ENCODE results near the gene TPT1. TPM values are rescaled to one million over a fixed set of nuclear protein-coding genes. Genes with fewer than 3 reads are reported as not detected.
A peak's percentile ranks its signal among the peaks of the same experiment; 100 is the strongest.
"Not testable (repeated sequence)": the region's sequence is repeated elsewhere in the genome, so short reads cannot be mapped to it uniquely, and the experiment has no call there.

Gene TPT1
- total and polyA plus RNA-seq, 4 donors, result 3,196 to 18,191 (median 5,218) TPM

DNA sequence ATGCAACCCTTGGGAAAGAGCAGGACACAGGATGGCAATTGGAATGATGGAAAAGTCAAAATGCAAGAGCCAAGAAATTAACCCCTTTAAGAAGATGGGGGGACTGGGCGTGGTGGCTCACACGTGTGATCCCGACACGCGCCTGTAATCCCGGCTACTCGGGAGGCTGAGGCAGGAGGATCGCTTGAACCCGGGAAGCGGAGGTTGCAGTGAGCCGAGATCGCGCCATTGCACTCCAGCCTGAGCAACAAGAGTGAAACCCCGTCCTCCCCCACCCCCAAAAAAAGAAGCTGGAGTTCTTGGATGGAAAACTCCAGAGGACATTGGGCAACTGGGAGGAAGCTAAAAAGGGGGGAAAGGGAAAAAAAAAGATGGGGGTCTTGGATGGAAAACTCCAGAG, 1.7 kb upstream of the TPT1 start:
- peak; percentile 46 to 58 for DNase-seq
- intact Hi-C loops (cut with DNase I); H3K4me1 ChIP-seq (ENCODE audit: control insufficient read depth in 1 of 2, insufficient read depth in 2 of 2, low read length in 2 of 2); H3K27me3 ChIP-seq (ENCODE audit: control insufficient read depth in 1 of 2, insufficient read depth in 2 of 2, low read length in 1 of 2); H3K36me3 ChIP-seq (ENCODE audit: control insufficient read depth in 1 of 2, insufficient read depth in 2 of 2, low read length in 1 of 2); H3K9me3 ChIP-seq (ENCODE audit: control insufficient read depth, low read length); ATAC-seq (ENCODE audit: low FRiP score); H3K4me3 ChIP-seq (ENCODE audit: low read length in 2 of 2); H3K27ac ChIP-seq (ENCODE audit: low read depth in 1 of 2, low read length in 2 of 2): not testable (repeated sequence)
- 96% methylated on average over 14 of the region's 14 CpGs for WGBS, 2 donors

- no peaks in the 10 kb centered on the region for H3K9me3 ChIP-seq (ENCODE audit: control insufficient read depth, low read length)
- H3K27ac ChIP-seq (ENCODE audit: low read depth in 1 of 2, low read length in 2 of 2), result peak overlapping the region; percentile 95 to 97
- H3K4me1 ChIP-seq (ENCODE audit: control insufficient read depth in 1 of 2, insufficient read depth in 2 of 2, low read length in 2 of 2), result peaks cover 0 to 5% of the 10 kb centered on the region in 2 donors
- H3K4me3 ChIP-seq (ENCODE audit: low read length in 2 of 2), result peak overlapping the region; percentile 46 to 89
- peaks cover 0 to 2% of the 10 kb centered on the region in 2 donors for H3K36me3 ChIP-seq (ENCODE audit: control insufficient read depth in 1 of 2, insufficient read depth in 2 of 2, low read length in 1 of 2)
- ATAC-seq (ENCODE audit: low FRiP score) (peak; percentile 8), DNase-seq (peak; percentile 75 to 81)
- intact Hi-C loops (cut with DNase I), result no loop called here
- H3K27me3 ChIP-seq (ENCODE audit: control insufficient read depth in 1 of 2, insufficient read depth in 2 of 2, low read length in 1 of 2), result no peaks in the 10 kb centered on the region
- WGBS, 2 donors, result 5% methylated on average over 17 of the region's 17 CpGs
Observed at GRCh38 chr13:45341799-45342500, 967 bp upstream of the TPT1 start.

DNA sequence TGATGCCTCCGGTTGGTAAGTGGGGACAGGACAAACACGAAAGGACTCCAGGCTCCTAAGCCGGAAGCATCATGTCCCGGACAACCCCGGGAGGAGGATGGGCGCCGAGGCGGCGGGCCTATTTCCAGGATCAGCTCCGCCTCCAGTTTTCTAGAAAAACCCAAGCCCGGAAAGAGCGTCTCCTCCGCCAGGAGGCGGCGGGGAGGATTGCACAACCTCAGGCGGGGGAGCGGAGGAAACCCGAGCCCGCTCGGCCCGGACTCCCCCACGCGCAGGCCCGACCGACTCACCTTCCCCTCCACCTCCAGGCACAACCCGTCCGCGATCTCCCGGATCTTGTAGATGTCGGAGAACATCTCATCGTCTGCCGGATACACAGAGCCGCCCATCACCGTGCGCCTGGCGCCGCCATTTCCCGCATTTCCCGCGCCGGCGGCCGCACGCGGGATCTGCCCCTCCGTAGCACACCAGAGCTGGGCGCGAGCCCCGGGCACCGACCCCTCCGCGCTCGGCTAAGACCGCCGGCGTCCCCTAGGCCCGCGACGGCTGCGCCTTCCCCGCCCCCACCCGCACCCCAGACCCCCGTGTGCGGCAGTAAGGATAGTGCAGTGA, 455 bp downstream of the TPT1 start:
- Histone ChIP-seq H3K36me3 (ENCODE audit: control insufficient read depth in 1 of 2, insufficient read depth in 2 of 2, low read length in 1 of 2) (peaks cover 3 to 9% of the 10 kb centered on the region in 2 donors), H3K4me1 (ENCODE audit: control insufficient read depth in 1 of 2, insufficient read depth in 2 of 2, low read length in 2 of 2) (peaks cover 0 to 9% of the 10 kb centered on the region in 2 donors), H3K27me3 (ENCODE audit: control insufficient read depth in 1 of 2, insufficient read depth in 2 of 2, low read length in 1 of 2) (no peaks in the 10 kb centered on the region), H3K9me3 (ENCODE audit: control insufficient read depth, low read length) (no peaks in the 10 kb centered on the region), H3K4me3 (ENCODE audit: low read length in 2 of 2) (peak overlapping the region; percentile 77 to 81), H3K27ac (ENCODE audit: low read depth in 1 of 2, low read length in 2 of 2) (peak overlapping the region; percentile 91 to 98)
- intact Hi-C loops (cut with DNase I), result no loop called here
- ATAC-seq (ENCODE audit: low FRiP score), result peak; percentile 89
- DNase-seq, result peak; percentile 96 to 97
- 1% methylated on average over 55 to 64 of the region's 64 CpGs for WGBS, 2 donors

DNA sequence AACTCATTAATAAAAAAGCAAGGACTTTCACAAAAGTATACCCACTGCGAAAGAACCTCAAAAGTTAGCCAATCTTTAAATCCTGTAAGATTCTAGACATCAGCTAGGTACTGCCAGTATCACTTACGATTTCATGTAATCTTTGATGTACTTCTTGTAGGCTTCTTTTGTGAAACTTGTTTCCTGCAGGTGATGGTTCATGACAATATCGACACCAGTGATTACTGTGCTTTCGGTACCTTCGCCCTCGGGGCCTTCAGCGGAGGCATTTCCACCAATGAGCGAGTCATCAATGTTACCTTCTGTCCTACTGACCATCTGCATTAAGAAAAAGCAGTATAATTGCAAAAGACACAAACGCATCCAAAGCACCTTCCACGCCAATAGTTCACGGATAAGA, 1.1 kb downstream of the TPT1 start:
- 6 to 7% methylated on average over 11 of the region's 11 CpGs for WGBS, 2 donors

GRCh38 chr13:45339399-45339798, 1.6 kb downstream of the TPT1 start:
- Histone ChIP-seq H3K36me3 (ENCODE audit: control insufficient read depth in 1 of 2, insufficient read depth in 2 of 2, low read length in 1 of 2) (peaks cover 3 to 18% of the 10 kb centered on the region in 2 donors), H3K9me3 (ENCODE audit: control insufficient read depth, low read length) (no peaks in the 10 kb centered on the region), H3K4me1 (ENCODE audit: control insufficient read depth in 1 of 2, insufficient read depth in 2 of 2, low read length in 2 of 2) (peaks cover 2 to 17% of the 10 kb centered on the region in 2 donors), H3K4me3 (ENCODE audit: low read length in 2 of 2) (peak overlapping the region in 1 of 2 donors; percentile 81), H3K27ac (ENCODE audit: low read depth in 1 of 2, low read length in 2 of 2) (no peak overlapping the region), H3K27me3 (ENCODE audit: control insufficient read depth in 1 of 2, insufficient read depth in 2 of 2, low read length in 1 of 2) (no peaks in the 10 kb centered on the region)
- intact Hi-C loops (cut with DNase I), result no loop called here
- ATAC-seq (ENCODE audit: low FRiP score), result no peak
- DNase-seq, result no peak

More for the DNA sequence above, 1.1 kb downstream of the TPT1 start:
- ATAC-seq (ENCODE audit: low FRiP score) (no peak), DNase-seq (no peak)
- H3K9me3 ChIP-seq (ENCODE audit: control insufficient read depth, low read length), result no peaks in the 10 kb centered on the region
- no peaks in the 10 kb centered on the region for H3K27me3 ChIP-seq (ENCODE audit: control insufficient read depth in 1 of 2, insufficient read depth in 2 of 2, low read length in 1 of 2)
- intact Hi-C loops (cut with DNase I), result no loop called here
- H3K36me3 ChIP-seq (ENCODE audit: control insufficient read depth in 1 of 2, insufficient read depth in 2 of 2, low read length in 1 of 2), result peaks cover 5 to 16% of the 10 kb centered on the region in 2 donors
- H3K4me1 ChIP-seq (ENCODE audit: control insufficient read depth in 1 of 2, insufficient read depth in 2 of 2, low read length in 2 of 2), result peaks cover 0 to 14% of the 10 kb centered on the region in 2 donors
- peak overlapping the region in 1 of 2 donors; percentile 93 for H3K27ac ChIP-seq (ENCODE audit: low read depth in 1 of 2, low read length in 2 of 2)
- H3K4me3 ChIP-seq (ENCODE audit: low read length in 2 of 2), result peak overlapping the region; percentile 77 to 81

- peaks cover 2 to 17% of the 10 kb centered on the region in 2 donors for H3K4me1 ChIP-seq (ENCODE audit: control insufficient read depth in 1 of 2, insufficient read depth in 2 of 2, low read length in 2 of 2)
- no peak overlapping the region for H3K27ac ChIP-seq (ENCODE audit: low read depth in 1 of 2, low read length in 2 of 2)
- intact Hi-C loops (cut with DNase I), result no loop called here
- H3K27me3 ChIP-seq (ENCODE audit: control insufficient read depth in 1 of 2, insufficient read depth in 2 of 2, low read length in 1 of 2), result no peaks in the 10 kb centered on the region
- no peaks in the 10 kb centered on the region for H3K9me3 ChIP-seq (ENCODE audit: control insufficient read depth, low read length)
- no peak overlapping the region for H3K4me3 ChIP-seq (ENCODE audit: low read length in 2 of 2)
- DNase-seq, result no peak
- ATAC-seq (ENCODE audit: low FRiP score), result no peak
- WGBS, 2 donors, result 45 to 48% methylated on average over 1 of the region's 1 CpG
- H3K36me3 ChIP-seq (ENCODE audit: control insufficient read depth in 1 of 2, insufficient read depth in 2 of 2, low read length in 1 of 2), result peaks cover 3 to 23% of the 10 kb centered on the region in 2 donors
Observed at GRCh38 chr13:45337803-45338202, 3.2 kb downstream of the TPT1 start.

GRCh38 chr13:45337395-45337794, 3.6 kb downstream of the TPT1 start:
- no peaks in the 10 kb centered on the region for H3K9me3 ChIP-seq (ENCODE audit: control insufficient read depth, low read length)
- no peak overlapping the region for H3K4me3 ChIP-seq (ENCODE audit: low read length in 2 of 2)
- ATAC-seq (ENCODE audit: low FRiP score) (no peak), DNase-seq (no peak)
- no peak overlapping the region for H3K27ac ChIP-seq (ENCODE audit: low read depth in 1 of 2, low read length in 2 of 2)
- H3K27me3 ChIP-seq (ENCODE audit: control insufficient read depth in 1 of 2, insufficient read depth in 2 of 2, low read length in 1 of 2), result no peaks in the 10 kb centered on the region
- H3K36me3 ChIP-seq (ENCODE audit: control insufficient read depth in 1 of 2, insufficient read depth in 2 of 2, low read length in 1 of 2), result peaks cover 3 to 23% of the 10 kb centered on the region in 2 donors
- WGBS, 2 donors, result 74 to 77% methylated on average over 3 of the region's 3 CpGs
- intact Hi-C loops (cut with DNase I), result no loop called here
- peaks cover 2 to 20% of the 10 kb centered on the region in 2 donors for H3K4me1 ChIP-seq (ENCODE audit: control insufficient read depth in 1 of 2, insufficient read depth in 2 of 2, low read length in 2 of 2)

- H3K9me3 ChIP-seq (ENCODE audit: control insufficient read depth, low read length), result no peaks in the 10 kb centered on the region
- H3K36me3 ChIP-seq (ENCODE audit: control insufficient read depth in 1 of 2, insufficient read depth in 2 of 2, low read length in 1 of 2), result peaks cover 3 to 23% of the 10 kb centered on the region in 2 donors
- WGBS, 2 donors, result 73 to 78% methylated on average over 9 of the region's 9 CpGs
- H3K4me1 ChIP-seq (ENCODE audit: control insufficient read depth in 1 of 2, insufficient read depth in 2 of 2, low read length in 2 of 2), result peaks cover 2 to 22% of the 10 kb centered on the region in 2 donors
- H3K4me3 ChIP-seq (ENCODE audit: low read length in 2 of 2), result no peak overlapping the region
- no peak overlapping the region for H3K27ac ChIP-seq (ENCODE audit: low read depth in 1 of 2, low read length in 2 of 2)
- intact Hi-C loops (cut with DNase I), result no loop called here
- H3K27me3 ChIP-seq (ENCODE audit: control insufficient read depth in 1 of 2, insufficient read depth in 2 of 2, low read length in 1 of 2), result no peaks in the 10 kb centered on the region
- no peak for DNase-seq
- no peak for ATAC-seq (ENCODE audit: low FRiP score)
Observed at GRCh38 chr13:45336025-45336800, 4.8 kb downstream of the TPT1 start.

Data from aorta (tissue), 5 donors.